GM23338 (cell line): ENCODE data around the gene MRPL28. TPM values are rescaled to one million over a fixed set of nuclear protein-coding genes. Genes with fewer than 3 reads are reported as not detected.

Experiments used
- ATAC-seq: fragments of 200-7000 bp; cut with Tn5 transposase; 3 replicates; pipeline ENCODE4 v1.9.1; 2020
- DNase-seq: peaks from one replicate; pipeline ENCODE4 v3.0.0-alpha.2; 2015; ENCODE audit warnings: low spot score
- H2AFZ ChIP-seq: fragments of 200-600 bp; sonication (generic); 2 replicates; pipeline ENCODE4 v1.8.0; 2016; ENCODE audit warnings: antibody characterized with exemption, mild to moderate bottlenecking, moderate library complexity
- H3F3A ChIP-seq: fragments of 200-600 bp; sonication (generic); replicated peaks from 2 replicates; pipeline ENCODE4 v1.8.0; 2017; ENCODE audit warnings: antibody characterized with exemption, mixed run types, low read depth
- H3K27ac ChIP-seq: fragments of 200-600 bp; sonication (generic); 2 replicates; pipeline ENCODE4 v1.6.1; 2016; ENCODE audit warnings: low read depth
- H3K27me3 ChIP-seq: fragments of 200-600 bp; sonication (generic); 2 replicates; pipeline ENCODE4 v1.8.0; 2016; ENCODE audit warnings: mild to moderate bottlenecking, mixed run types, moderate library complexity; ENCODE audit not compliant: insufficient read depth
- H3K36me3 ChIP-seq: fragments of 200-600 bp; sonication (generic); 2 replicates; pipeline ENCODE4 v1.8.0; 2016; ENCODE audit warnings: mild to moderate bottlenecking; ENCODE audit not compliant: insufficient read depth
- H3K4me1 ChIP-seq: fragments of 200-600 bp; sonication (generic); 2 replicates; pipeline ENCODE4 v1.8.0; 2016; ENCODE audit warnings: mild to moderate bottlenecking, moderate library complexity; ENCODE audit not compliant: insufficient read depth
- H3K4me2 ChIP-seq: fragments of 200-600 bp; sonication (generic); 2 replicates; pipeline ENCODE4 v1.7.1; 2017; ENCODE audit warnings: mixed run types
- H3K4me3 ChIP-seq: fragments of 200-600 bp; sonication (generic); 2 replicates; pipeline ENCODE4 v1.6.1; 2016; ENCODE audit warnings: mixed run types
- H3K79me2 ChIP-seq: fragments of 200-600 bp; sonication (generic); replicated peaks from 2 replicates; pipeline ENCODE4 v1.8.0; 2017; ENCODE audit warnings: mild to moderate bottlenecking; ENCODE audit not compliant: insufficient read depth
- H3K9me2 ChIP-seq: fragments of 200-600 bp; sonication (generic); 2 replicates; pipeline ENCODE4 v1.8.0; 2017; ENCODE audit not compliant: insufficient read depth
- H4K20me1 ChIP-seq: fragments of 200-600 bp; sonication (generic); replicated peaks from 2 replicates; pipeline ENCODE4 v1.8.0; 2017; ENCODE audit warnings: mild to moderate bottlenecking; ENCODE audit not compliant: insufficient read depth
- H3K27ac Mint-ChIP-seq: 2 replicates; pipeline ENCODE4 v1.8.0; 2020; ENCODE audit warnings: inconsistent platforms, mild to moderate bottlenecking, moderate library complexity, mixed read lengths
- H3K27me3 Mint-ChIP-seq: 3 replicates; pipeline ENCODE4 v1.8.0; 2022; ENCODE audit warnings: low read depth, mild to moderate bottlenecking, moderate library complexity, mixed read lengths, inconsistent platforms; ENCODE audit not compliant: insufficient read depth, poor library complexity
- H3K36me3 Mint-ChIP-seq: 3 replicates; pipeline ENCODE4 v1.8.0; 2021; ENCODE audit warnings: low read depth, mild to moderate bottlenecking, inconsistent platforms, moderate library complexity, mixed read lengths
- H3K4me1 Mint-ChIP-seq: 3 replicates; pipeline ENCODE4 v1.8.0; 2020; ENCODE audit warnings: mild to moderate bottlenecking, inconsistent platforms, mixed read lengths
- H3K4me3 Mint-ChIP-seq: 3 replicates; pipeline ENCODE4 v1.8.0; 2021; ENCODE audit warnings: moderate library complexity, mild to moderate bottlenecking, inconsistent platforms, mixed read lengths
- H3K9me3 Mint-ChIP-seq: 3 replicates; pipeline ENCODE4 v1.8.0; 2020; ENCODE audit warnings: moderate library complexity, mild to moderate bottlenecking, inconsistent platforms, mixed read lengths
- CREB1 ChIP-seq: fragments of 250-450 bp; sonication (Bioruptor Pico); IDR thresholded peaks from 2 replicates; pipeline ENCODE4 v1.5.0; 2020; ENCODE audit warnings: low read depth, mild to moderate bottlenecking, moderate library complexity
- CTCF ChIP-seq, 2 experiments: fragments of 200-600 bp in 1 of 2; sonication (generic) in 1 of 2; conservative IDR thresholded peaks; 2 replicates each; pipeline versions ENCODE4 v1.5.1 to v1.6.1; 2016 to 2017; ENCODE audit warnings: antibody characterized with exemption in 2 of 2, low read depth in 2 of 2, mild to moderate bottlenecking in 2 of 2, moderate library complexity in 1 of 2
- ETS1 ChIP-seq: IDR thresholded peaks from 2 replicates; pipeline ENCODE4 v1.6.1; 2016; ENCODE audit warnings: antibody characterized with exemption
- EZH2phosphoT487 ChIP-seq: fragments of 200-600 bp; sonication (generic); IDR thresholded peaks from one replicate; pipeline ENCODE4 v1.8.1; 2018; ENCODE audit warnings: antibody characterized with exemption; ENCODE audit not compliant: unreplicated experiment
- NANOG ChIP-seq: IDR thresholded peaks from 2 replicates; pipeline ENCODE4 v1.6.1; 2016; ENCODE audit warnings: antibody characterized with exemption, borderline replicate concordance
- POLR2AphosphoS5 ChIP-seq: IDR thresholded peaks from 2 replicates; pipeline ENCODE4 v1.6.1; 2016; ENCODE audit warnings: antibody characterized with exemption, low read depth
- REST ChIP-seq: IDR thresholded peaks from one replicate; pipeline ENCODE4 v1.6.1; 2018; ENCODE audit warnings: antibody characterized with exemption; ENCODE audit not compliant: unreplicated experiment
- ZNF114 ChIP-seq: fragments of 250-450 bp; sonication (Bioruptor Pico); IDR thresholded peaks from 2 replicates; pipeline ENCODE4 v1.5.0; 2020; ENCODE audit warnings: mild to moderate bottlenecking, moderate library complexity
- ZNF462 ChIP-seq: fragments of 250-450 bp; sonication (Bioruptor Pico); IDR thresholded peaks from 2 replicates; pipeline ENCODE4 v1.5.0; 2020; ENCODE audit warnings: mild to moderate bottlenecking, moderate library complexity
- polyA plus RNA-seq: library from polyadenylated mRNA; unstranded; fragments of >200 nt; fragmentation: Nextera tagmentation; extraction: Ambion mirVana; gene quantifications from 2 replicates; pipeline ENCODE4 v1.2.1, GENCODE V29; 2016
- total RNA-seq: library from RNA; depleted of rRNA; stranded (reverse); fragments of >200 nt; shearing (Covaris generic); gene quantifications from 2 replicates; pipeline ENCODE4 v1.2.3, GENCODE V29; 2014

The MRPL28 gene
- total and polyA plus RNA-seq, 2 experiments from 2014 or later: 135 to 169 TPM

- no peak for TF ChIP-seq ZNF462 (CRISPR knock-in tag)
- TF ChIP-seq REST: no peak
- no peak for TF ChIP-seq POLR2AphosphoS5
- TF ChIP-seq ZNF114 (CRISPR knock-in tag): no peak
- TF ChIP-seq NANOG: no peak
Measured at GRCh38 chr16:347203-347602, 23.1 kb downstream of the MRPL28 start (continued).

- H3K4me1 Mint-ChIP-seq: peaks cover 18% of the 10 kb centered on the region
- Histone ChIP-seq H3F3A (peaks cover 11% of the 10 kb centered on the region), H2AFZ (no peak overlapping the region), H4K20me1 (peaks cover 60% of the 10 kb centered on the region), H3K4me1 (no peaks in the 10 kb centered on the region; the same call in 1 of the 2 replicates), H3K36me3 (no peaks in the 10 kb centered on the region), H3K4me2 (no peak overlapping the region), H3K27ac (0 out of 2 replicates have a peak overlapping the region, but pooled peaks have one; percentile 39), H3K4me3 (no peak overlapping the region), H3K9me2 (no peaks in the 10 kb centered on the region), H3K79me2 (peaks cover 100% of the 10 kb centered on the region), H3K27me3 (no peaks in the 10 kb centered on the region)
- no peaks in the 10 kb centered on the region for H3K9me3 Mint-ChIP-seq
- no peak for ATAC-seq
- peak overlapping the region; percentile 46; the same call in 1 of the 2 replicates for H3K27ac Mint-ChIP-seq
- DNase-seq: no peak
- H3K27me3 Mint-ChIP-seq: peaks cover 7% of the 10 kb centered on the region
- H3K4me3 Mint-ChIP-seq: no peak overlapping the region; the same call in 2 of the 3 replicates
- peaks cover 66% of the 10 kb centered on the region for H3K36me3 Mint-ChIP-seq
- TF ChIP-seq CREB1 (no peak), CTCF (conservative IDR thresholded peaks at IDR 0.05; ENCODE audit: low read depth in 2 of 2) (no peak), EZH2phosphoT487 (no peak), ETS1 (no peak)
Measured at GRCh38 chr16:346587-346986, 23.8 kb downstream of the MRPL28 start.
